HUES6 (cell line): ENCODE data around the gene GPX4.

Experiments used
- H3K27ac ChIP-seq: 2 replicates; pipeline ENCODE4 v1.7.0; 2013; ENCODE audit warnings: low read depth, mild to moderate bottlenecking, low read length, inconsistent platforms
- H3K27me3 ChIP-seq: 2 replicates; pipeline ENCODE4 v1.6.1; 2013; ENCODE audit warnings: low read length; ENCODE audit not compliant: control insufficient read depth, insufficient read depth
- H3K36me3 ChIP-seq: 2 replicates; pipeline ENCODE4 v1.6.1; 2013; ENCODE audit warnings: low read length; ENCODE audit not compliant: control insufficient read depth, insufficient read depth
- H3K4me1 ChIP-seq: 2 replicates; pipeline ENCODE4 v1.6.1; 2013; ENCODE audit warnings: low read length; ENCODE audit not compliant: control insufficient read depth, insufficient read depth
- H3K4me3 ChIP-seq: 2 replicates; pipeline ENCODE4 v1.5.1; 2013; ENCODE audit warnings: low read depth, low read length
- H3K9ac ChIP-seq: one replicate; pipeline ENCODE4 v1.6.1; 2013; ENCODE audit warnings: mild to moderate bottlenecking, low read length
- H3K9me3 ChIP-seq: 2 replicates; pipeline ENCODE4 v1.6.1; 2013; ENCODE audit warnings: low read depth, low read length; ENCODE audit not compliant: control insufficient read depth, insufficient read depth

Gene GPX4

DNA sequence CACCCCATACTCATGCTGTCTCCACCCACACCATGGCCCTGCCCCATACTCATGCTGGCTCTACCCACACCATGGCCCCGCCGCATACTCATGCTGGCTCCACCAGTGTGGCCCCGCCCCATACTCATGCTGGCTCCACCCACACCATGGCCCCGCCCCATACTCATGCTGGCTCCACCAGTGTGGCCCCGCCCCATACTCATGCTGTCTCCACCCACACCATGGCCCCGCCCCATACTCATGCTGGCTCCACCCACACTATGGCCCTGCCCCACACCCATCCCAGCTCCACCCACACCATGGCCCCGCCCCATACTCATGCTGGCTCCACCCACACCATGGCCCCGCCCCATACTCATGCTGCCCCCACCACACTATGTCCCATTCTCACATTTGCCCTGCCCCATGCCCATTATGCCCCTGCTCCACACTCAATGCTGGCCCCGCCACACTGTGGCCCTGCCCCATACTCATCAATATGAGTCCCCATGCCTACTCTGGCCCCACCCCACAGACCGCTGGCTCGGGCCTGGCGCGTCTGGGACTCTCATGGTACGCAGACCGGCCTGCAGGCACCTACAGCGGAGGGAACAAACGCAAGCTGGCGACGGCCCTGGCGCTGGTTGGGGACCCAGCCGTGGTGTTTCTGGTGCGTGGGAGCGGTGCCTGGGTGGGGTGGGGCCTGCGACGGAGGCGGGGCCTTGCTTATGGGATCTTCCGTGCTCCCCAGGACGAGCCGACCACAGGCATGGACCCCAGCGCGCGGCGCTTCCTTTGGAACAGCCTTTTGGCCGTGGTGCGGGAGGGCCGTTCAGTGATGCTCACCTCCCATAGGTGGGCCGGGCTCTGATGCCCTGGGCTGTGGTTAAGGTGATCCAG, 40.5 kb upstream of the GPX4 start:
- Histone ChIP-seq H3K27me3 (peaks cover 23% of the 10 kb centered on the region), H3K9ac (no peak overlapping the region), H3K27ac (no peak overlapping the region), H3K4me3 (peak overlapping the region; percentile 39; the same call in 1 of the 2 replicates), H3K9me3 (peaks cover 7% of the 10 kb centered on the region; the same call in 1 of the 2 replicates), H3K36me3 (peaks cover 6% of the 10 kb centered on the region), H3K4me1 (peaks cover 35% of the 10 kb centered on the region)

DNA sequence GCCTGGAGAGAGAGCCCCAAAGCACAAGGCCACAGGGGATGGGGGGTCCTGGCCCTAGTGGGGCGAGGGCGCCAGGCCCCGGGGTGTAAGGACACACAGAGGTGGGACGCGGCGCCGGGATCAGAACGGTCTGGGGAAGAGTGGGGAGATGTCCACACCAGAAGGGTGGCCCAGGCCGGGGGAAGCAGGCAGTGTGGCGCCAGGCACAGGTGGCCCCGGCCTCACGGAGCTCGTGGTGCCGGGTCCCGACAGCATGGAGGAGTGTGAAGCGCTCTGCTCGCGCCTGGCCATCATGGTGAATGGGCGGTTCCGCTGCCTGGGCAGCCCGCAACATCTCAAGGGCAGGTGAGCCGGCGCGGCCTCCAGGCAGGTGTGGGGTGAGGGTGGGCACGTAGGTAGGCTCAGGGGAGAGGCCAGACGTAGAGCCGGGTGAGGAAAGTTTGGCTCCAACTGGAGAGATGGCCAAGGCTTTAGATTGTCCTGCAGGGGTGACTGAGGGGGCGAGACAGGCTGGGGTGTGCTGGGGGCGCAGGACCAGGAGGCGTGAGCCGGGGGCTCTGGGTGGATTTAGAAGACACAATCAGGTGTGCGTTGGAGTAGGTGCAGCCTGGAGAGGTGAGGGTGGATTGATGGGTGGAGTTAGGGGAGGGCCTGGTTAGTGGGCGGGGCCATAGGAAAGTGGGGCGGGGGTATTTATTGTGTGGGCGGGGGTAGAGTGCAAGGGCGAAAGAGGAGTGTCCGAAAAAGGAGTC, 39.7 kb upstream of the GPX4 start:
- Histone ChIP-seq H3K27ac (no peak overlapping the region), H3K9ac (peak overlapping the region; percentile 26), H3K27me3 (peaks cover 28% of the 10 kb centered on the region), H3K4me3 (peak overlapping the region; percentile 57), H3K36me3 (no peaks in the 10 kb centered on the region), H3K4me1 (peaks cover 35% of the 10 kb centered on the region), H3K9me3 (no peaks in the 10 kb centered on the region)

DNA sequence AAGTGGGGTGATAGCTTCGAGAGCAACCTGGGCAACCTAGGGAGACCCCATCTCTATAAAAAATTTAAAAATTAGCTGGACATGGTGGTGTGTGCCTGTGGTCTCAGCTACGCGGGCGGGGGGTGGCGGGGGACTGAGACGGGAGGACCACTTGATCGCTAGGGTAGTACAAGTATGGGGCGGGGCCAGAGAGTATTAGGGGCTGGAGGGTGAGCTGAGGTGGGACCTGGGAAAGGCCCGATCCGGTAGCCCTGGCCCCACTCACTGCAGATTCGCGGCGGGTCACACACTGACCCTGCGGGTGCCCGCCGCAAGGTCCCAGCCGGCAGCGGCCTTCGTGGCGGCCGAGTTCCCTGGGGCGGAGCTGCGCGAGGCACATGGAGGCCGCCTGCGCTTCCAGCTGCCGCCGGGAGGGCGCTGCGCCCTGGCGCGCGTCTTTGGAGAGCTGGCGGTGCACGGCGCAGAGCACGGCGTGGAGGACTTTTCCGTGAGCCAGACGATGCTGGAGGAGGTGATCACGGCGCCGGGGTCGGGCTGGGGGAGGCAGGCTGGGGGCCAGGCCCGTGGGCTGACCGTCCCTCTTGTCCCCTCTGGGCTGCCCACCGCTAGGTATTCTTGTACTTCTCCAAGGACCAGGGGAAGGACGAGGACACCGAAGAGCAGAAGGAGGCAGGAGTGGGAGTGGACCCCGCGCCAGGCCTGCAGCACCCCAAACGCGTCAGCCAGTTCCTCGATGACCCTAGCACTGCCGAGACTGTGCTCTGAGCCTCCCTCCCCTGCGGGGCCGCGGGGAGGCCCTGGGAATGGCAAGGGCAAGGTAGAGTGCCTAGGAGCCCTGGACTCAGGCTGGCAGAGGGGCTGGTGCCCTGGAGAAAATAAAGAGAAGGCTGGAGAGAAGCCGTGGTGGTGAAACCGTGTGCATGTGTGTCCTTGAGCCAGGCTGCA, 38.9 kb upstream of the GPX4 start:
- H3K9ac ChIP-seq = peak overlapping the region; percentile 39
- H3K9me3 ChIP-seq = no peaks in the 10 kb centered on the region
- peaks cover 36% of the 10 kb centered on the region for H3K27me3 ChIP-seq
- peak overlapping the region; percentile 57 for H3K4me3 ChIP-seq
- H3K27ac ChIP-seq = no peak overlapping the region
- peaks cover 35% of the 10 kb centered on the region for H3K4me1 ChIP-seq
- no peaks in the 10 kb centered on the region for H3K36me3 ChIP-seq

DNA sequence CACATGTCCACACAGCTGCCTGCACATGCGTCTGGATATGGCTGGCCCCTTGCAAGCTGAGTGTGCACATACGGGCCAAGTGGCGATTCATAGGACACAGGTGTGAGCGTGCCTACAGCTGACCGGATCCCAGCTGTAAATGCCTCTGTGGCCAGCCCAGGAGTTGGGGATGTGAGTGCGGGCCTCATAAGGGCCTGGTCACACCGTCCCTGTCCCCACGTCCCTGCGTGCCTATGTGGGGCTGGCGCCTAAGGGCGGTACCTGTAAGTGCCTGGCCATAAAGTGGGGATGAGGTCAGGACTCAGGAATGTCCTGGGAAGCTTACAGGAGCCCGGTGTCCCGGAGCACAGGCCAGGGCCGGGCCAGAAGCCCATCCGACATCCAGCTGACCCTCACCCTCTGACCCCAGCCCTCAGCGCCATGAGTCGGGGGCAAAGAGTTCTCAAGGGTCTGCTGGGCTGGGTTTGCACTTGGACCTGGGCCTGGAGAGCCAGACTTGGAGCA, 38.1 kb upstream of the GPX4 start:
- Histone ChIP-seq H3K4me3 (peak overlapping the region; percentile 57; the same call in 1 of the 2 replicates), H3K36me3 (no peaks in the 10 kb centered on the region), H3K9ac (peak overlapping the region; percentile 61), H3K9me3 (no peaks in the 10 kb centered on the region), H3K27me3 (peaks cover 40% of the 10 kb centered on the region), H3K27ac (no peak overlapping the region; the same call in 1 of the 2 replicates), H3K4me1 (peaks cover 35% of the 10 kb centered on the region)

DNA sequence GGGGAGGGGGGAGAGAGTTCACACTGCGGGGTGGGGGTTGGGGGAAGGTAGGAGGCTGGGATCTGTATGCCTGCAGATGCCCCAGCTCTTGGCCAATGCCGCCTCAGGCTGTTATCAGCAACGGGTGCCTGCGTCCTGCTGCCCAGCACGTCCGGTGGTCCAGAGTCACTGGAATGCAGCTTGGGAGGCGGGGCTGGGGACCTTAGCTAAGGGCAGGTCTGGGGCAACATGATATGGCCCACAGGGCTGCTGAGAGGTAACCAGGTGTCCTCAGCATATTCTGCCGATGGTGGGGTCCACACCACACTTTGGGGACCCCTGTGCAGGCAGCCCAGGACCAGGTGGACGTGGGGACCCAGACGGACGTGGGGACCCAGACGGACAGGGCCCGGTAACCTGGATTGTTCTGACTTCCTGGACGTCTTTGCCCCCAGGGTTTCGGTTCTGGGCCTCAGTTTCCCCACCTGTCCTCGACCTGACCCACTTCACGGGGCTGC, 37.5 kb upstream of the GPX4 start:
- Histone ChIP-seq H3K4me3 (peak overlapping the region; percentile 64), H3K9ac (peak overlapping the region; percentile 61), H3K27ac (no peak overlapping the region; the same call in 1 of the 2 replicates), H3K27me3 (peaks cover 47% of the 10 kb centered on the region), H3K36me3 (no peaks in the 10 kb centered on the region), H3K4me1 (peaks cover 39% of the 10 kb centered on the region), H3K9me3 (no peaks in the 10 kb centered on the region)

DNA sequence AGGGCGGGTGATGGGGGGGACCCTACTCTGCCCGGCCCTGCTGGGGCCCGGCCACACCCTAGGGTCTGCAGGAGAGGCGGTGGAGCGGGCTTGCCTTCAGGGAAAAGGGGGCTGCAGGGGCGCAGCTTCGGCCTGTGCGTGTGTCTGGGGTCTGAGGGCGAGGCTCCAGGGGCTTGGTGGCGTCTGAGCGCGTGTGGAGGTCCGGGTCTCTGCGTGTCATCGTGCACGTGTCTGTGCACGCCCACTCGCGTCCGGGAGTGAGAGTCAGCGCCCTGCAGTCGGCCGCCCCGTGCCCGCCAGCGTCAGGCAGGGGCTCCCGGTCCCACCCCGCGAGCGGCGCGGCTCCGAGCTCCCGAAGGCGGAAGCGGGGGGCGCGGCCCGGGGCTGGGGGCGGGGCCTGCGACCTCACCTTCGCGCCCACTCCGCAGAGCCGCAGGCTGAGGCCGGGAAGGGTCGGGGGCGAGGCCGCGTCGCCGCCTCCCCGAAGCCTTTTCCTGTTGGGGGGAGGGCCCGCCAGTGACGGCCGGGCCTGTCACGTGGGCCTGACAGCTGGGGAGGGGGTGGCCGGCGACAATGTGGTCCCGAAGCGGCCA, 37.0 kb upstream of the GPX4 start, which contains the start of gene ARHGAP45:
Gene ARHGAP45, plus strand, starts transcription at position 420 of the 593 bp plus-strand sequence. CDS start 239 bp downstream, outside the sequence.
- no peak within 1 kb of the TSS; the same call in 1 of the 2 replicates for H3K27ac ChIP-seq
- H3K4me3 ChIP-seq = peak within 1 kb of the TSS; percentile 64
- H3K36me3 ChIP-seq = no peaks in the 10 kb centered on the region
- no peaks in the 10 kb centered on the region for H3K9me3 ChIP-seq
- peak within 1 kb of the TSS; percentile 61 for H3K9ac ChIP-seq
- peaks cover 52% of the 10 kb centered on the region for H3K27me3 ChIP-seq
- peaks cover 39% of the 10 kb centered on the region for H3K4me1 ChIP-seq

DNA sequence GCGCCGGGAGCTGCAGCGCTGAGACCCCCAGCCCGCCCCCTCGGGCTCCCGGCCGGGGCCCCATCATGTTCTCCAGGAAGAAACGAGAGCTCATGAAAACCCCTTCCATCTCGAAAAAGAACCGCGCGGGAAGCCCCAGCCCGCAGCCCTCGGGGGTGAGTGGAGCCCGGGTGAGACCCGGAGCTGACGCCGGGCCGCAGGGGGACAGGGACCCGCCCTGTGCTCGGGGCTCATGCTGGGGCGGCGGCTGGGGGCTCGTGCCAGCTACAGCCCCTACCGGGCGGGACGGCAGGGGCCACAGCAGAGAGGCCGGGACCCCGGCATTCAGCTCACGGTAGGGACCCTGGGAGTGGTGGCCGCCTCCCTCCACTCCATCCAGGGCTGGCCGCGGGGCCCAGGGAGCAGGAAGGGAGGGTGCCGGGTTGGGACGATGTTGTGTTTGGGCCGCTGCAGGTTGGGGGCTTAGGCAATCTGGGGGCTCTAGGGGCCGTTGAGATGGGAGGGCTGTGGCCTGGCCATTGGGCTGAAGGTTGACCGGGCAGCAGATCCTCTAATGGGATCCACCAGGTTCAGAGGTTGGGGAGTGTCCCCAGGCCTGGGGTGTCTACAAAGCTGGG, 36.3 kb upstream of the GPX4 start:
- Histone ChIP-seq H3K27me3 (peaks cover 58% of the 10 kb centered on the region), H3K4me3 (peak overlapping the region; percentile 64), H3K9me3 (no peaks in the 10 kb centered on the region), H3K9ac (no peak overlapping the region), H3K27ac (no peak overlapping the region), H3K36me3 (no peaks in the 10 kb centered on the region), H3K4me1 (peaks cover 35% of the 10 kb centered on the region)

DNA sequence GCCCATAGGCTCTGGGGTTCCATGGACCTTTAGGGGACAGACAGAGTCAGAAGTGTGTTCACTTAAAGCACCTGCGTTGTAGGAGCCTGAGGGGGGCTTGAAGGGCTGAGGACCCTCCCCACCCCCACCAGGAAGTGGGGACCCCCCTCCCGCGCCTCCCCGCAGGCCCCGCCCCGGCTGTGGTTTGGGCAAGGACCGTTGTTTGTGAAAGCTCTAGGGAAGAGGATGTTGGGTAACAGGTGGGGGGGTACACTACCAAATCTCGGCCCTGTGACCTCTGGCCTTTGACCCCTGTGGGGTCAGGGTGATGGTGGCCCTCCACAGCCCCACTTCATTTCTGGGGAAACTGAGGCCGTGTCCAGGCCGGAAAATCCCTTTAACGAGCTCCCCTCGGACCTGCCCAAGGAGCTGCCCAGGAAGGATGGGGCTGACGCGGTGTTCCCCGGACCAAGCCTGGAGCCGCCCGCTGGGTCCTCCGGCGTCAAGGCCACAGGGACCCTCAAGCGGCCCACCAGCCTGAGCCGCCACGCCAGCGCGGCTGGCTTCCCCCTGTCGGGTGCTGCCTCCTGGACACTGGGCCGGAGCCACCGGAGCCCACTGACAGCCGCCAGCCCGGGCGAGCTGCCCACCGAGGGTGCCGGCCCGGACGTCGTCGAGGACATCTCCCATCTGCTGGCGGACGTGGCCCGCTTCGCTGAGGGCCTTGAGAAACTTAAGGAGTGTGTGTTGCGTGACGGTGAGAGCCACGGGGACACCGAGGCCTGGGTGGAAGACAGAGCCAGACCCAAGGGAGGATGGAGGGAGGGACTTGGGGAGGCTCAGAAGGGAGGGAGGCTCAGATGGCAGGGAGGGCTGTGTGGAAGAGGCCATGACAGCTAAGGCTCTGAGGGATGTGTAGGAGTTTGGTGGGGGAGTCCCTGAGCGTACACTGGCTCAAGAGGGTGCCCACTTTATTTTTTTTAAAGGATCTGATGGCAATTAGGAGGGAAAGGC, 35.5 kb upstream of the GPX4 start:
- H3K27me3 ChIP-seq = peaks cover 58% of the 10 kb centered on the region
- no peak overlapping the region for H3K27ac ChIP-seq
- H3K9ac ChIP-seq = no peak overlapping the region
- H3K4me3 ChIP-seq = no peak overlapping the region
- peaks cover 1% of the 10 kb centered on the region for H3K36me3 ChIP-seq
- H3K9me3 ChIP-seq = no peaks in the 10 kb centered on the region
- H3K4me1 ChIP-seq = peaks cover 33% of the 10 kb centered on the region
